CD4-positive, alpha-beta memory T cell (primary cell): ENCODE data around the gene PLPPR1. TPM values are rescaled to one million over a fixed set of nuclear protein-coding genes. Genes with fewer than 3 reads are reported as not detected.

Experiments used
- CTCF ChIA-PET: fragments of 350-600 bp; sonication (Branson Sonifier 250); formaldehyde crosslinking; loops from one replicate; lab custom pipeline; 2021; ENCODE audit warnings: inconsistent platforms; ENCODE audit not compliant: partially characterized antibody; lab: Charles Lee
- POLR2A ChIA-PET: fragments of 350-600 bp; sonication (Branson Sonifier 250); formaldehyde crosslinking; loops from one replicate; lab custom pipeline; 2021; ENCODE audit not compliant: partially characterized antibody; lab: Charles Lee
- DNase-seq, 5 donors: peaks; one replicate each; pipeline versions ENCODE4 v3.0.0 to v3.0.0-alpha.2; 2020 to 2022; ENCODE audit warnings: mixed read lengths in 1 of 5
- H3K27ac ChIP-seq: one replicate; pipeline ENCODE4 v1.7.0; 2013; ENCODE audit warnings: low read depth, low read length
- H3K27me3 ChIP-seq: 2 replicates; pipeline ENCODE4 v1.7.0; 2013; ENCODE audit warnings: mild to moderate bottlenecking, low read length, moderate library complexity; ENCODE audit not compliant: insufficient read depth
- H3K36me3 ChIP-seq: 2 replicates; pipeline ENCODE4 v1.7.0; 2013; ENCODE audit warnings: mild to moderate bottlenecking, low read length, moderate library complexity; ENCODE audit not compliant: insufficient read depth
- H3K4me1 ChIP-seq: 2 replicates; pipeline ENCODE4 v1.7.0; 2013; ENCODE audit warnings: mild to moderate bottlenecking, low read length, moderate library complexity; ENCODE audit not compliant: insufficient read depth
- H3K4me3 ChIP-seq, 2 donors: one replicate each; pipeline ENCODE4 v1.7.0; 2013; ENCODE audit warnings: low read length in 2 of 2, mild to moderate bottlenecking in 1 of 2
- H3K9me3 ChIP-seq, 2 donors: one replicate each; pipeline ENCODE4 v1.7.0; 2013; ENCODE audit warnings: low read length in 2 of 2, control low read depth in 1 of 2; ENCODE audit not compliant: control insufficient read depth in 1 of 2
- H3K27ac Mint-ChIP-seq, 7 donors: one replicate each; pipeline ENCODE4 v1.8.0; 2020 to 2021; ENCODE audit warnings: mixed read lengths in 7 of 7, mild to moderate bottlenecking in 6 of 7, inconsistent platforms in 3 of 7, moderate library complexity in 3 of 7
- H3K27me3 Mint-ChIP-seq, 2 donors: one replicate each; pipeline ENCODE4 v1.8.0; 2020 to 2021; ENCODE audit warnings: mixed read lengths in 2 of 2
- H3K36me3 Mint-ChIP-seq, 2 donors: one replicate each; pipeline ENCODE4 v1.8.0; 2020 to 2021; ENCODE audit warnings: mixed read lengths in 2 of 2, inconsistent platforms in 1 of 2, mild to moderate bottlenecking in 1 of 2
- H3K4me1 Mint-ChIP-seq, 4 donors: one replicate each; pipeline ENCODE4 v1.8.0; 2020 to 2021; ENCODE audit warnings: mixed read lengths in 4 of 4, mild to moderate bottlenecking in 1 of 4
- H3K4me3 Mint-ChIP-seq, 8 donors: one replicate each; pipeline ENCODE4 v1.8.0; 2020 to 2021; ENCODE audit warnings: mixed read lengths in 8 of 8, mild to moderate bottlenecking in 7 of 8, moderate library complexity in 6 of 8, inconsistent platforms in 3 of 8
- H3K9me3 Mint-ChIP-seq, 8 donors: one replicate each; pipeline ENCODE4 v1.8.0; 2020 to 2021; ENCODE audit warnings: mixed read lengths in 8 of 8, mild to moderate bottlenecking in 5 of 8, inconsistent platforms in 3 of 8, moderate library complexity in 1 of 8
- intact Hi-C: fragments of 100-400 bp; cut with micrococcal nuclease; formaldehyde crosslinking; loops from one replicate; pipeline ENCODE4 v1.15.1; 2023
- polyA plus RNA-seq, 2 donors: library from polyadenylated mRNA; unstranded; fragments of 300-500 nt; fragmentation: Illumina TruSeq; gene quantifications; one replicate each; pipeline ENCODE4 v1.2.3, GENCODE V29; 2021
- total RNA-seq, 2 experiments: library from RNA; stranded (reverse); gene quantifications; one replicate each; pipeline ENCODE4 v1.2.3, GENCODE V29; 2021

PLPPR1 gene
- total and polyA plus RNA-seq, 4 experiments from 2014 or later, result not detected

GRCh38 chr9:101094686-101095085, 66.2 kb downstream of the PLPPR1 start:
- Histone ChIP-seq H3K4me1 (no peaks in the 10 kb centered on the region), H3K9me3 (no peaks in the 10 kb centered on the region), H3K27me3 (no peaks in the 10 kb centered on the region), H3K4me3 (no peak overlapping the region), H3K27ac (no peak overlapping the region), H3K36me3 (no peaks in the 10 kb centered on the region)
- no peak overlapping the region for H3K27ac Mint-ChIP-seq
- ChIA-PET POLR2A (no interaction called here), CTCF (no interaction called here)
- peaks cover 0 to 8% (median 1%) of the 10 kb centered on the region in 8 donors for H3K9me3 Mint-ChIP-seq
- DNase-seq, result no peak
- H3K4me1 Mint-ChIP-seq, result no peaks in the 10 kb centered on the region
- H3K27me3 Mint-ChIP-seq, result no peaks in the 10 kb centered on the region
- H3K36me3 Mint-ChIP-seq, result no peaks in the 10 kb centered on the region
- intact Hi-C loops, result no loop called here
- no peak overlapping the region for H3K4me3 Mint-ChIP-seq

GRCh38 chr9:101097210-101097609, 68.7 kb downstream of the PLPPR1 start:
- no peak for DNase-seq
- H3K27me3 Mint-ChIP-seq, result no peaks in the 10 kb centered on the region
- Histone ChIP-seq H3K27me3 (no peaks in the 10 kb centered on the region), H3K4me1 (no peaks in the 10 kb centered on the region), H3K36me3 (no peaks in the 10 kb centered on the region), H3K4me3 (no peak overlapping the region), H3K27ac (no peak overlapping the region), H3K9me3 (no peaks in the 10 kb centered on the region)
- H3K9me3 Mint-ChIP-seq, result peaks cover 0 to 8% (median 0%) of the 10 kb centered on the region in 8 donors
- H3K4me3 Mint-ChIP-seq, result no peak overlapping the region
- no peaks in the 10 kb centered on the region for H3K36me3 Mint-ChIP-seq
- no peak overlapping the region for H3K27ac Mint-ChIP-seq
- H3K4me1 Mint-ChIP-seq, result no peaks in the 10 kb centered on the region
- ChIA-PET POLR2A (no interaction called here), CTCF (no interaction called here)
- intact Hi-C loops, result no loop called here

- no peak for DNase-seq
- intact Hi-C loops, result no loop called here
Measured at GRCh38 chr9:101098392-101098791, 69.9 kb downstream of the PLPPR1 start.

GRCh38 chr9:101114317-101114716, 85.8 kb downstream of the PLPPR1 start:
- Histone ChIP-seq H3K36me3 (no peaks in the 10 kb centered on the region), H3K9me3 (no peaks in the 10 kb centered on the region), H3K4me1 (no peaks in the 10 kb centered on the region), H3K27me3 (no peaks in the 10 kb centered on the region), H3K27ac (no peak overlapping the region), H3K4me3 (no peak overlapping the region)
- DNase-seq, result no peak
- no peak overlapping the region for H3K27ac Mint-ChIP-seq
- H3K27me3 Mint-ChIP-seq, result no peaks in the 10 kb centered on the region
- H3K4me1 Mint-ChIP-seq, result no peaks in the 10 kb centered on the region
- no peaks in the 10 kb centered on the region for H3K36me3 Mint-ChIP-seq
- ChIA-PET CTCF (no interaction called here), POLR2A (no interaction called here)
- H3K9me3 Mint-ChIP-seq, result peaks cover 0 to 2% (median 0%) of the 10 kb centered on the region in 8 donors
- intact Hi-C loops, result no loop called here
- H3K4me3 Mint-ChIP-seq, result no peak overlapping the region

More at GRCh38 chr9:101098392-101098791, 69.9 kb downstream of the PLPPR1 start:
- Mint-ChIP-seq H3K9me3 (peaks cover 0 to 8% (median 0%) of the 10 kb centered on the region in 8 donors), H3K4me1 (no peaks in the 10 kb centered on the region), H3K4me3 (no peak overlapping the region), H3K36me3 (no peaks in the 10 kb centered on the region), H3K27me3 (no peaks in the 10 kb centered on the region), H3K27ac (no peak overlapping the region)
- Histone ChIP-seq H3K36me3 (no peaks in the 10 kb centered on the region), H3K9me3 (no peaks in the 10 kb centered on the region), H3K27ac (no peak overlapping the region), H3K27me3 (no peaks in the 10 kb centered on the region), H3K4me3 (no peak overlapping the region), H3K4me1 (no peaks in the 10 kb centered on the region)
- ChIA-PET CTCF (no interaction called here), POLR2A (no interaction called here)

GRCh38 chr9:101115102-101115501, 86.6 kb downstream of the PLPPR1 start:
- Histone ChIP-seq H3K9me3 (no peaks in the 10 kb centered on the region), H3K27ac (no peak overlapping the region), H3K27me3 (no peaks in the 10 kb centered on the region), H3K4me1 (no peaks in the 10 kb centered on the region), H3K4me3 (no peak overlapping the region), H3K36me3 (no peaks in the 10 kb centered on the region)
- peaks cover 0 to 2% (median 0%) of the 10 kb centered on the region in 8 donors for H3K9me3 Mint-ChIP-seq
- CTCF ChIA-PET, result no interaction called here
- H3K27ac Mint-ChIP-seq, result no peak overlapping the region
- POLR2A ChIA-PET, result no interaction called here
- no peaks in the 10 kb centered on the region for H3K27me3 Mint-ChIP-seq
- DNase-seq, result no peak
- H3K4me1 Mint-ChIP-seq, result no peaks in the 10 kb centered on the region
- intact Hi-C loops, result no loop called here
- H3K4me3 Mint-ChIP-seq, result no peak overlapping the region
- H3K36me3 Mint-ChIP-seq, result no peaks in the 10 kb centered on the region

- no peak overlapping the region for H3K27ac Mint-ChIP-seq
- CTCF ChIA-PET, result no interaction called here
- Histone ChIP-seq H3K4me3 (no peak overlapping the region), H3K9me3 (no peaks in the 10 kb centered on the region), H3K27me3 (no peaks in the 10 kb centered on the region), H3K36me3 (no peaks in the 10 kb centered on the region), H3K4me1 (no peaks in the 10 kb centered on the region), H3K27ac (no peak overlapping the region)
- no peaks in the 10 kb centered on the region for H3K4me1 Mint-ChIP-seq
- intact Hi-C loops, result no loop called here
- peaks cover 0 to 2% (median 0%) of the 10 kb centered on the region in 8 donors for H3K9me3 Mint-ChIP-seq
- no peaks in the 10 kb centered on the region for H3K27me3 Mint-ChIP-seq
- H3K36me3 Mint-ChIP-seq, result no peaks in the 10 kb centered on the region
- H3K4me3 Mint-ChIP-seq, result no peak overlapping the region
- POLR2A ChIA-PET, result no interaction called here
- DNase-seq, result no peak
Measured at GRCh38 chr9:101117161-101117560, 88.6 kb downstream of the PLPPR1 start.

GRCh38 chr9:101119206-101119819, 90.8 kb downstream of the PLPPR1 start:
- Mint-ChIP-seq H3K4me1 (no peaks in the 10 kb centered on the region), H3K36me3 (no peaks in the 10 kb centered on the region), H3K27me3 (no peaks in the 10 kb centered on the region), H3K4me3 (no peak overlapping the region), H3K27ac (no peak overlapping the region), H3K9me3 (peaks cover 0 to 5% (median 2%) of the 10 kb centered on the region in 8 donors)
- H3K4me3 ChIP-seq, result no peak overlapping the region
- ChIA-PET CTCF (no interaction called here), POLR2A (no interaction called here)
- no peak overlapping the region for H3K27ac ChIP-seq
- H3K27me3 ChIP-seq, result no peaks in the 10 kb centered on the region
- no peaks in the 10 kb centered on the region for H3K4me1 ChIP-seq
- DNase-seq, result no peak
- no peaks in the 10 kb centered on the region for H3K36me3 ChIP-seq
- intact Hi-C loops, result no loop called here
- no peaks in the 10 kb centered on the region for H3K9me3 ChIP-seq
